Measurements from ENCODE around the gene FMOD.

FMOD gene

DNA sequence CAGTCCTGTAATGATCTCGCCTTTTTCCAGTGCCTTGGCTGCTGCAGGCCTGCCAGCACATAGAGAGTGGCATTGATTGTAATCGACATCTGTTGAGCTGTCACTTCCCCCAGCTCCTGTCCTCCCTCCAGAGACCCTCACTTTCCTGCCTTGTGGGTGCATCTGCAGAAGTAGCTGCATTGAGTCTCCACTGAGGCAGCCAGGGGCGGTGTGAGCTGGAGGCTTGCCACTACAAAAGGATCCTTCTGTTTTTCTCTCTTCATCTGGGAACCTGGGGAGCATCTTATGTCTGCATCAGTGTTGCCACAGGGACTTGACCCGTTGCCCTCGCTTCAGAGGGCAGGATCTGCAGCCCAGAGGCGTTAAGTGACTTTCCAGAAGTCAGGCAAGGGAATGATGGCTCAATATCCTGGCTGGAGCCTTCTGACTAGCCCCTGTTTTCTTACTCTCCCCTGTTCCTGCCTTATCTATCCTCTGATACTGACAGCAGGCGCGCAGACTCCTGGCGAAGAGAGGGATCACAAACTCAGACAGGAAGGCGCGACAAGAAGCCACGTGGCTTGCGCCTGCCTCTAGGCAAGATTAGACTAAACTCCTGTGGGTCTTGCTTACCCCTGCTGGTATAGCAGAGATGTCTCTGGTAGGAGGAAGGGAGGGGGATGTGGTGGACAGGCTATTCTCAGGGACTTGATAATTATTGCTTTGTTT lies 13.3 kb upstream of the FMOD start:
- no peak for DNase-seq
- intact Hi-C loops (cut with DNase I) = no loop called here

DNA sequence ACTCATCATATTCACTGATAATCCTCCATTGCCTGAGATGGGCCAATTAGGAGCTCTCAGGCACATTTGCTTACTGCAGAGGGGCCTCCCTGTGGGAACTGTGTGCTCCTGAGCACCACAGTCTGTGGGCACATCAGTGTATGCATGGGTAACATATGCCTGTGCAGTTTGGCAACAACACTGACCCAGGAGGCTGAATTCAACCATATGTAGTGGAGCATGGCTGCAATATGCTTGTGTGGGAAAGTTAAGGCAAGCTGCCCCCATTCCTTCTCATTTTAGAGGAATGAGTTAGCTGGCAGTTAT lies 11.8 kb upstream of the FMOD start:
- no peak for DNase-seq
- intact Hi-C loops (cut with DNase I) = no loop called here

DNA sequence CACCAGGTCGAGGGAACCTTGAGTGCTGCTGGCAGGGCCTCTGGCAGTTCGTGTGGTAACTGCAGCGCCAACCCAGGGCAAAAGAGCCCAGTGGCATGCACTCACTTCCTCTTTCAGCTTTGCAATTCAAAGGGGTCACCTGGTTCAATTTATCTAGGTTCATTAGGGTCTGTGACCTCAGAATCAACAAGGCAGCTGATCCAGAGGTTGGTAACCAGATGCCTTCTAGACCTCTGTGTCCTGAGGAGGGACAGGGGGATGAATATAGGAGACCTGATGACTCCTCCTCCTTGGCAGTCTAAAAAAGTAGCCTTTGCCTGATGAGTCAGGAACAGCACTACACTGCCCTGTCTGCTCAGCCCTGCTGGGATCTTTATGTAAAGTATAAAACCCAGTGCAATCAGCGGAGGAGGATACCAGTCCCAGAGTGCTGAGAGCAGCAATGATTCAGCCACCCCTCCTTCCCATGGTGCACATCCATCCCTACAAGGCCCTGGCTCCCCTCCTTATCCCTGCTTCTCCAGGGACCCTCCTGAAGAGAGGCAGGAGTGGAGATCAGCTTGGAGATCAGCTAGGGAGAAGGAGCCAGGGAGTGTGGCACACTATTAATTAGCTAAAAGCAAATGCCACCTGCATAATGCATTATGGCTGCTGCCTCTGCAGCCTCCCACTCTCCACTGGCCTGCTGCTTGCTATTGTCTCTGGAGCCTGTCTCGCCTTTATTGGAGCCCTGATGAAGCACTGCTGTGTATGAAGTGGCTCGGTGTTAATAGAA lies 11.2 kb upstream of the FMOD start:
- peak in 1 of 42 donors; percentile 44 for DNase-seq
- intact Hi-C loops (cut with DNase I) = no loop called here

DNA sequence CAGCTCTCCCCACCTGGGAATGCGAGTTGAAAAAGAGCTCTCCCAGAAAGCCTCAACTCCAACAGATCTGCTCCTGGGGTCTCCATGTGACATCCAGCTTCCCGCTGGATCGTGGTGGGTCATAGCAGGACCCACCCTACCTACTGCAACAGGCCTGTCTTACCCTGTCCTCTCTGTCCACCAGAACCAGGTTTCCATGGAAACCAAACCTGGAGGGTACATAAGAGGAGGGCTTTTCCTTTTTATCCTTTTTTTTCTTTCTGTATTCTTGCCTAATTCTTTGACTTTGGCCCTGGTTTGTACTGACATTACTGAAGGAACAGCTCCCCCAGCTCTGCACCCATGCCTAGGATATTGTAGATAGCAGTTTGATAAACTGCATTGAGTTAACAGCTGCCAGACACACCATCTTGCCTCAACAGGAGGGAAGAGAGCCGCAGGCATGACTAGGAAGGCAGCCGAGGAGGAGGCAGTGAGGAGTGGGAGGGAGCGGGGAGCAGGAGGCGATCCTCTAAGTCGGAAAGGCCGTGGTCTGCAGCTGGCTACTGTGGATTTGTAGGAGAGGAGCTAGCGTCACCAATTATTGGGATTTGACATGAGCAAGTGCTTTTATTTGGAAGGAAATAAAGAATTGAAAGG lies 9.7 kb upstream of the FMOD start:
- no peak for DNase-seq
- intact Hi-C loops (cut with DNase I) = no loop called here

DNA sequence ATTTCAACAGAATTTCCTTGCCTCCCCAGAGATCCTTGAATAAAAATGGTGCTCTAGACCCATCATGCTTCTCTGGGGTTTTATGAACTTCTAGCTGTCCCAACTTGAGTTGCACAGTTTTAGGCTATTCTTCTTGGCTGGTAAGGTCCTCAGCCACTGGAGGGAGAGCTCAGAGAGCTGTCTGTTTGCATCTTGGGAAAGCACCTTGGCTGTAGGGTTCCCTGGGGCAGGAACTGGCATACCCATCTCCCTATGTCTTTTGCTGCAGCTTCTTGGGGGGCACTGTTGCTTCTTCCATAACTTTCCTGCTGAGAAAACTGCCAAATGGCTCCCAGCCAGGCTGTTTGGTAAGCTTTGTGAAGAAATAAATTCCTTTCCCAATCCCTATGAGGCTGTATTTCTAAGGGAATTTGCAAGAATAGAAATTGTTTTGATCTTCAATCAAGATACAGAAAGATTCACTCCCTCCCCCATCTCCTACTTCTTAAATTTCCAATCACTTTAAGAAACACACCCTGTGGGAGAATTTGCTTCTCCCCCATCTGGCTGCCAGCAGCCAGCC lies 8.2 kb upstream of the FMOD start:
- no peak for DNase-seq
- intact Hi-C loops (cut with DNase I) = no loop called here

DNA sequence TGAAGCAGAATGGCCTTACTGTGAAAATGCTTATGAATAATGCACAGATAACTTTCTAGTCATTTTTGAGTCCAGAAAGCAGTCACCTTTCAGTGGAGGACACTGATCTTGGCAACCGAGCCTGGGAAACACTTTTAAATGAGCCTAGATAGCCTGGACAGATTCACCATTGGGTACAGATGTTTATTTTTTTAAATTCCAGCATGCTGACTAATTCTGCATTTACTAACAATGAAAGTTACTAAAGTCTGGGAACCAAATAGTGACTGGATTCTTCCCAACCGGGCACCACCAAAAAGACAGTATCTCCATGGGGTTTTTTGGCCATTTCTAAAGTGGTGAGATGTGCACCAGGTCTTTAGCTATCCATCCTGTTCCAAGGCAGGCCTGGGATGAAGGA lies 3.3 kb upstream of the FMOD start:
- no peak for DNase-seq
- intact Hi-C loops (cut with DNase I) = no loop called here

DNA sequence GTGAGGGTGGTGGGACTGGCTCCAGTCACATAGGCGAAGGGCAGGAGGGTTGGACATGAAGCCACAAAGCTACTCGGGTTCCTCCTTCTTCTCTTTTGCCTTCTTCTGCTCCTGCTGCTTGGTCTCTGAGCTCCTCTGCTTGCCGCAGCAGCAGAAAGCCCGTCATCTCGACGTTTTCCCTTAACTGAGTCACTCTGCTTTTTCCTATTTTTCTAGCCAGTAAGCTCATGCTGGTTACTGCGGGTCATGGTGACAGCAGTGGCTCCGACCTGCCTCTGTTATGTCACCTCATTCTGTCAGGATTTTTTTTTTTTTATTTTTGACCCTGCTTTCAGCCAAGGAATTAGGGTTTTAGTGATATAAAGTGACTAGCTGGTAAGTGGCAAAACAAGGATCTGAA lies 2.6 kb upstream of the FMOD start:
- intact Hi-C loops (cut with DNase I) = no loop called here

DNA sequence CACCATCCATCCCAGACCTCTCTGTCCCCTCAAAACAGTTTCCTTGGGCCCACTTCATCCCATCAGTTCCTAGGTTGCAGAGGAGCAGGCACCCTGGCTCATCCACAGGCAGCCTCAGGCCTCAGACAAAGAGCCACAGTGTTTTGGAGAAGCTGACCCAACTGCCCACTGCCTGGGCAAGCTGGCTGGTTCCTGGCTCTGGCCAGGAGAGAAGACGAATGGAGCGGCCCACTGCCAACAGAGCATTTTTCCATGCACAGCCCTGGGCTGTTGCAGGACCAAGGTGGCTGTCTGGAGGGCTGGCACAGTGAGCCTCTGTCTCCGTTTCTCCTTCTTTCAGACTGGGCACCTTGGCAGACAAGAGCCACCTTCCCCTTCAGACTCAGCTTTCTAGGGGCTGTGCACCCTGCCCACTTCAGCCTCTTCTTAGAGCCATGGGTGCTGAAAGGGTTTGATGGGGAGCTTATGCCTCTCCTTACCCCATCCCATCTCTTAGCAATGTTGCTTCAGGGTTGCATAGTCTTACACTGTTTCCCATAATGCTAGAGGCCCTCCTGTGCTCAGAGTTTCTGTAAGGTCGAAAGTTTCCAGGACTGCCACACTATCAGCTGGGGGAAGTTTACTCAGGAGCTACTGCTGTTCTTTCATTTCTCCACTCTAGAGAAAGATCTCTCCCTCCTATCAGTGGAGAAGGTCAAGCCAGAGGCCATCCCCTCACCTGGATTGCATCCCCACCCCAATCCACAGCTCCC lies 973 bp downstream of the FMOD start:
- intact Hi-C loops (cut with DNase I) = no loop called here
- DNase-seq = peak in 41 of 42 donors; percentile 32 to 83 (median 61)

More for the DNA sequence above, 2.6 kb upstream of the FMOD start:
- DNase-seq = no peak

DNA sequence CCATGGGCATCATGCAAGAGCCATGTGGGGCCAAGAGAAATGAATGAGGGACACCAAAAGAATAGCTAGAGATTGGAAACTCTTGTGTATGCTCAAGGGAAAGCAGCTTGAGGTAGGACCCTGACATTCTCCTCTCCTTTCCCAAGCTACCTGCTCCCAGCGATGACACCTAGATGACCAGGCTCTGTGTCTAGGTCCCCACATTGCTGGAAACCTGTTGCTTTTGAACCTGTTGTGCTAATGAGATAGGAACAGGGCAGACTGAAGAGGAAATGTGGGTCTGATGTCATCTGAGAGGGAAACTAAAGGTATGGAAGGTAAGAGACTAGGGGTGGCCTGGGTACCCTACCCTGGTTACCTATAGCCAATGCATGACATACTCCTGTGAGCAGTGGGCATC lies 1.8 kb downstream of the FMOD start:
- no peak for DNase-seq
- intact Hi-C loops (cut with DNase I) = no loop called here

DNA sequence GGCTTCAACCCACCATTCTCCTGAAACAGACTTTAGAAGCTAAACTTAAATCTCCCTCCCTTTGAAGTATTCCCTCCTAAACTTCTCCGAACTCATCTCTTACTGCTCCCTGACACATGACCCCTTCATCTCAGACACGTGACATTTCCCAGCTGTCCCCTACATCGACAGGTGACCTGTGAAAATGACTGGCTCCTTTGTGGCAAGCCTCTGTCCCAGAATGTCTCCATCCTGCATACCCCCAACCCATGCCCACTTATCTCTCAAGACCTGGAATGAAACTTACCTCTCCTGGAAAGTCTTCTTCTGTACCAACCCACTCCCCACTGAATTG lies 4.2 kb downstream of the FMOD start:
- DNase-seq = no peak
- intact Hi-C loops (cut with DNase I) = no loop called here

DNA sequence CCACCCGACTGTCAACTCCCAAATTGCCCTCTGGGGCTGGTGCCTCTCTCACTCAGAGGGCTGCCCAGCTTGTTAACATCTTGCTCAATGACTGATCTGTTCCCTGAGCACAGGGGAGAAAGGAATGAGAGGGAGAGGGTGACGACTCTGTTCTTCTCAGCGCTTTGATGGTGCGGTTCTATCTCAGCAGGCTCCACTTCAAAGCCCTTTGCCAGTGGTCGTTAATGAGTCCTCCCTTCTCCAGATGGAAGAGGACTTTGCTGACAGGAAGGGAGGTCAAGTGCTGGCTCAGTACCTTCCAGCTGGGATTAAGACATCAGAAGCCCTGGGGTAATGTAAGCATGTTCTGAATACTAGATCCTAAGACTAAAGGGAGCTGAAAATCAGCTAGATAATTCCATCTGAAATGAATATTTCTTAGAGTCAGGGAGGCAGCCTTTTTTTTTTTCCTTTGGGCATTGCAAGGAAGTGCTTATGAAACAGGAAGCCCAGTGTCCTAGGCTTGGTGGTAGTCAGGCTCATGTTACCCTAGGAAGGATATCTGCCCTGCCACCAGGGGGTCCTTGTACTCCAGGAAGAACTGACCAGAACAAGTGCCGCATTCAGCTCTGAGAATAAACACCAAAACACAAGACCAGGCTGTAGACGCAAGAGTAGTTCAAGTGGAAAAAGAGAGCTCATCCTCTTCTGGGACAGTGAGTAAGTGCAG lies 4.7 kb downstream of the FMOD start:
- intact Hi-C loops (cut with DNase I) = no loop called here
- DNase-seq = no peak

DNA sequence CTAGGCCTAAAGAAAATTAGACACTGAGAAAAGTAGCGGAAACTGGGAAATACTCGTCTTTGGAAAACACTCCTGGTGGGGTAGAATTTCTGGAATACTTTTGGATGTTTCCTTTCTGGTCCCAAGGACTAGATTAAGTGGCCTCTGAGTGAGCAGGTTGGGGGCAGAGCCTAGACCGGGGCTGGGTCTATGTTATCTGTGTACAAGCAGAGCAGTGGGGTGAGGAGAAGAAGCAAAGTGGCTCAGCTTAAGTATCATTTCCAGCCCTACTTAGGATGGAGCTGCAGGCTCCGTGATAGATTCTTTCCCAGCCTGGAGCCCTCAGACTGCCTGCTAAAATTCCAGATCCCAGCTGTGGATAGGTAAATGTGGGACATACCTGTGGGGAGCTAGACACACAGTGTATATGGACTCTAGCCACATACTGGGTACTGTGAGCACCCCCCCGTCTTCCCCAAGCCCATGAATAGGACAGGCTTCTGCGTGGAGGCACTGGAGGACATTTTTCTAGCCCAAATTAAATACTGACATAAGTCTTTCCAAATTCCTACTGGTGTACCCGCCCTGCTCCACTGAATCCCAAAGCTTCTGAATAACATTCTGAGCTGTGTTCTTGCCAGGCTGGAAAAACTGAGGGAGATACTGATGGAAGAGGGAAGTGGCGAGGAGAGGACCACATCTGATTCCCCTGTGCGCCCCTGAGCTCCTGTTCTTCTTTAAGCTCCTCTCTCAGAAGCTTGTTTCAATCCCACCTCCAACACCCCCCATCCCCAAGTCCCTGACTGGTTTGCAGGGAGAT lies 6.8 kb downstream of the FMOD start:
- DNase-seq = no peak
- intact Hi-C loops (cut with DNase I) = loop anchor here (5.0 kb wide), 1 partner anchor 358 kb away; no protein-coding TSS in a partner anchor

DNA sequence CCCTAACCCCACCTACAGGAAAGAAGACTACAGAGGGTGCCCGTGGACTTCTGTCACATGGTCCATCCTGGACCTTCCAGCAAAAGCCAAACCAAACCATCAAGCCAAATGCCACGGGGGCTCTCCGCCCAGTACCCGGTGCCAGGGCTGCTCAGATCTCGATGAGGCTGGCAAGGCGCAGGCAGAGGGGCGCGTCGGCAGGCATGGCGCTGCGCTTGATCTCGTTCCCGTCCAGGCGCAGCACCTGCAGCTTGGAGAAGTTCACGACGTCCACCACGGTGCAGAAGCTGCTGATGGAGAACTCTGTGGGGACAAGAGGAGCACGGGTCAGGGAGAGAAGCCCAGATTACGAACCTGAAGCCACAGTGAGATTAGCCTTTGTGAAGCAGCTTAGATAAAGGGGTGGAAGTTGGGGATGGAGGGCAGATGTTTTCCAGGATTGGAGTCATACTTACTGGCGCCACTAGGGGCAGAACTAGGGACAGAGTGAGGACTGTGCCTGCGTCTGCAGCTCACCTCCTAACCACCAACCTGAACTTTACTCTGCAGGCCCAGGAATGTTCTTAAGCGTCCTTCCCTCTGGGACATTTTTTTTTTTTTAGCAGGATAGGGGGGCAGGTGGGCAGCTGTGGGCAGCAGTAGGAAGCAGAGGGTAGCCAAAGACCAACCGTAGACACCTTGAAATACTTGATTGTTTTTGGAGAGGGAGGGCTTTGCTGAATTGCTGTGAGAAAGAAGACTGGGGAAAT lies 8.6 kb downstream of the FMOD start:
- DNase-seq = peak in 37 of 42 donors; percentile 24 to 87 (median 58)
- intact Hi-C loops (cut with DNase I) = loop anchor here (5.0 kb wide), 1 partner anchor 360 kb away; no protein-coding TSS in a partner anchor

DNA sequence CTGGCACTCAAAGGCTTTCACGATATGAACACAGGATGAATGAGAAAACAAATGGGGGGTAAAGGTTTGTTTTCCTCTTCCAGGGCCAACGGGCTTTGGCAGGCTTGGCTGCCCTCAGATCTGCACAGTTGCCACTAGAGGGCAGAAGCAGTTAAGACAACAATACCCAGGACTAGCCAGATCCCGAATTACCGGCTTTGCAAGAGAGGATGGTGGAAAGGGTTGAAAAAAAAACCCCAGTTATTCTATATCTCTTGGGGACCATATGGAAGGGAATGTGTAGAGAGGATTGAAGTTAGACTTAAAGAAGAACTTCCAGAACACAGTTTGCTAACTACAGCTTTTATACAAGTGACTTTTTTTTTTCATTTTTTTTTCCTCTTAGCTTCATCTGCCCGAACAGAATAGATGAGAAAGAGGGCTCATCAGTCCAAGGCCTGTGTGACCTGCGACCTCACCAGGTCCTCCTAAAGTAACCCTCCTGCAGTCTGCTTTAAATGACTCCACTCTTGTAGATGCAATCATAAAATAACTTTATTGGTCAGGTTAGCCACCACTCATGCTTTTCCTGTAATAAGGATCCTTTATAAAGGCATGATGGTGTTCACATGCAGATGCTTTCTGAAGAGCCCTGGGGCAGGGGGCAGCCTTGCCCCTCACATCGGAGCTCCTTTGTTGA lies 10.7 kb downstream of the FMOD start:
- intact Hi-C loops (cut with DNase I) = loop anchor here (2.0 to 5.0 kb wide), 3 partner anchors 101 to 362 kb away; no protein-coding TSS in a partner anchor
- peak; percentile 60 to 93 (median 80) for DNase-seq

DNA sequence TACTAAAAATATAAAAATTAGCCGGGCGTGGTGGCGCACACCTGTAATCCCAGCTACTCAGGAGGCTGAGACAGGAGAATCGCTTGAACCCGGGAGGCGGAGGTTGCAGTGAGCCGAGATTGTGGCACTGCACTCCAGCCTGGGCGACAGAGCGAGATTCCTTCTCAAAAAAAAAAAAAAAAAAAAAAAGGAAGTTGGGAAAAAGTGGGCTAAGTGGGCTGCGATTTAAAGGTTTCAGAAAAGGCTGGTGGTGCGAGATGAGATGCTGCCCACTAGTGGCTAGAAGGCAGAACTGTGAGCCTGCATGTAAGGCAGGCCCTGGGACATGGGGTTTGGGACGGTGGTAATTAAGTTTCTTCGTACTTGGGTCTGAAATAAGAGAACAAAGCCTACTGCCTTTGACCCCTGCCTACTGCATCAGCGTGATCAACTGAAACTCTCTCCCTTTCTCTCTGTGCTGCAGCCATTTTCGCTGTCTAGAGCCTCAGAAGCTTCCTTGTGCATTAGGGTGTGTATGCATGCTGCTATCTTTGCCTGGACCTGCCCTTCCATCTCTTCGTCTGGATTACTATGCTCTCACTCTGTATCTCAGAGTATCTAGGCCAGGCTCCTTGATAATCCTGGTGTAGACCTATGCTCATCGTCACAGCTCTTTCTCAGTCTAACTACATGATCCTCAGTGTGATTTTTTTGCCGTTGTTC lies 12.4 kb downstream of the FMOD start:
- intact Hi-C loops (cut with DNase I) = loop anchor here (2.0 kb wide), 1 partner anchor 66 kb away; no protein-coding TSS in a partner anchor
- DNase-seq = peak in 41 of 42 donors; percentile 46 to 89 (median 73)

DNA sequence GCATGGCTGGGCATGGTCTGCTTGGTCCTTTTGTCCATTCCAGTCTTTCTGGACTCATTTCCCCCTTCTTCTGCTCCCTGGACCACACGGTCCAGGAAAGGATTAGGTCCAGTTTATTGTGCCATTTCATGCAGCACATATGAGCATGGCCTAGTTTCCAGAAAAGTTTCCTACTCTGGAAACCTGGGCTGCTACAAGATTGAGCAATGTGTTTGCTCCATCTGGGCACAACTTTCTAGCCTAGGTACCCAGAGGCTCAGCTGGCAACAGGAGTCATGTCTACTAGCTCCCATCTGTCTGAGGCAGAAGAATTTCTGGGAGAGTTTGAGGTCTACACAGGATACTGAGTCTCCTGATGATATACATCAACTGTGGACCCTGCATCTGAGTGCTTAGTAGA lies 14.8 kb downstream of the FMOD start:
- intact Hi-C loops (cut with DNase I) = no loop called here
- DNase-seq = no peak
